HepG2 (cell line): Measurements from ENCODE around the gene AFDN. TPM values are rescaled to one million over a fixed set of nuclear protein-coding genes. Genes with fewer than 3 reads are reported as not detected.

ENCODE experiments used
- CEBPG ChIP-seq: IDR thresholded peaks from 2 replicates; pipeline ENCODE4 v1.6.1; 2016
- NFKB2 ChIP-seq: sonication (generic); formaldehyde crosslinking; IDR thresholded peaks from 2 replicates; pipeline ENCODE4 v1.4.0; 2020; ENCODE audit warnings: missing genetic modification reagents, borderline replicate concordance
- PHF5A ChIP-seq: IDR thresholded peaks from one replicate; pipeline ENCODE4 v1.6.1; 2018; ENCODE audit warnings: low read depth, missing genetic modification reagents; ENCODE audit not compliant: unreplicated experiment
- RBM39 ChIP-seq: fragments of 200-400 bp; formaldehyde crosslinking; IDR thresholded peaks from one replicate; pipeline ENCODE4 v1.6.1; 2018; ENCODE audit warnings: antibody characterized with exemption, mild to moderate bottlenecking, low read depth, low read length; ENCODE audit not compliant: poor library complexity, severe bottlenecking
- REXO4 ChIP-seq: sonication (generic); formaldehyde crosslinking; IDR thresholded peaks from 2 replicates; pipeline ENCODE4 v1.8.0; 2022; ENCODE audit warnings: missing genetic modification reagents, mild to moderate bottlenecking, borderline replicate concordance
- SNRNP70 ChIP-seq: fragments of 200-400 bp; formaldehyde crosslinking; IDR thresholded peaks from 2 replicates; pipeline ENCODE4 v1.6.1; 2017; ENCODE audit warnings: mild to moderate bottlenecking, low read depth, low read length, moderate library complexity
- ZFP1 ChIP-seq: IDR thresholded peaks from 2 replicates; pipeline ENCODE4 v1.6.1; 2016
- ZFP36L1 ChIP-seq: sonication (generic); formaldehyde crosslinking; IDR thresholded peaks from 2 replicates; pipeline ENCODE4 v1.8.0; 2022; ENCODE audit warnings: mild to moderate bottlenecking, missing genetic modification reagents, moderate library complexity
- ZKSCAN5 ChIP-seq: sonication (generic); formaldehyde crosslinking; IDR thresholded peaks from 2 replicates; pipeline ENCODE4 v1.5.1; 2020; ENCODE audit warnings: mild to moderate bottlenecking, missing genetic modification reagents
- ZNF17 ChIP-seq: sonication (generic); formaldehyde crosslinking; IDR thresholded peaks from 2 replicates; pipeline ENCODE4 v1.5.0; 2020; ENCODE audit warnings: mild to moderate bottlenecking, missing genetic modification reagents
- ZNF225 ChIP-seq: sonication (generic); formaldehyde crosslinking; IDR thresholded peaks from 2 replicates; pipeline ENCODE4 v1.4.0; 2020; ENCODE audit warnings: mild to moderate bottlenecking, missing genetic modification reagents
- ZNF660 ChIP-seq: sonication (generic); formaldehyde crosslinking; IDR thresholded peaks from 2 replicates; pipeline ENCODE4 v1.5.1; 2020; ENCODE audit warnings: mild to moderate bottlenecking, low read depth, missing genetic modification reagents, borderline replicate concordance
- ZSCAN25 ChIP-seq: sonication (generic); formaldehyde crosslinking; IDR thresholded peaks from 2 replicates; pipeline ENCODE4 v1.8.0; 2022; ENCODE audit warnings: mild to moderate bottlenecking, missing genetic modification reagents
- ZSCAN30 ChIP-seq: sonication (generic); formaldehyde crosslinking; IDR thresholded peaks from 2 replicates; pipeline ENCODE4 v1.5.0; 2020; ENCODE audit warnings: mild to moderate bottlenecking, missing genetic modification reagents
- polyA plus RNA-seq, 8 experiments: library from polyadenylated mRNA; depleted of rRNA in 3 of 8; stranded (reverse) in 7 of 8; unstranded in 1 of 8; fragments of >200 nt; fragmentation: Illumina TruSeq in 4 of 8; extraction: Trizol in 4 of 8; gene quantifications; 2 replicates each; pipeline versions ENCODE4 v1.2.1 to v1.2.3, GENCODE V29; 2011 to 2016; ENCODE audit warnings: low read depth in 4 of 8, missing spikeins in 1 of 8, mixed read lengths in 1 of 8; ENCODE audit not compliant: insufficient read depth in 1 of 8
- total RNA-seq, 5 experiments: library from RNA; depleted of rRNA; stranded (reverse); fragments of >200 nt; fragmentation: Illumina TruSeq; extraction: Trizol; gene quantifications; 2 replicates each; pipeline ENCODE4 v1.2.3, GENCODE V29; 2016; ENCODE audit warnings: low read depth in 1 of 5
- TF ChIP-seq, protein P1 (sequence below): IDR thresholded peaks from 2 replicates; pipeline ENCODE4 v1.6.1; 2016; ENCODE audit warnings: control low read depth
- TF ChIP-seq, protein P2 (sequence below): sonication (generic); formaldehyde crosslinking; IDR thresholded peaks from 2 replicates; pipeline ENCODE4 v1.4.0; 2020; ENCODE audit warnings: mild to moderate bottlenecking, missing genetic modification reagents
- TF ChIP-seq, protein P3 (sequence below): IDR thresholded peaks from 2 replicates; pipeline ENCODE4 v1.6.1; 2016; ENCODE audit warnings: low read depth, control low read depth
- TF ChIP-seq, protein P4 (sequence below): sonication (generic); formaldehyde crosslinking; IDR thresholded peaks from 2 replicates; pipeline ENCODE4 v1.4.0; 2020; ENCODE audit warnings: mild to moderate bottlenecking, missing genetic modification reagents, borderline replicate concordance

The AFDN gene
- total and polyA plus RNA-seq, 2 of the 13 experiments (the other 11 are each of a cell fraction or from before 2014, with no cell fraction given): 136 to 151 TPM

DNA sequence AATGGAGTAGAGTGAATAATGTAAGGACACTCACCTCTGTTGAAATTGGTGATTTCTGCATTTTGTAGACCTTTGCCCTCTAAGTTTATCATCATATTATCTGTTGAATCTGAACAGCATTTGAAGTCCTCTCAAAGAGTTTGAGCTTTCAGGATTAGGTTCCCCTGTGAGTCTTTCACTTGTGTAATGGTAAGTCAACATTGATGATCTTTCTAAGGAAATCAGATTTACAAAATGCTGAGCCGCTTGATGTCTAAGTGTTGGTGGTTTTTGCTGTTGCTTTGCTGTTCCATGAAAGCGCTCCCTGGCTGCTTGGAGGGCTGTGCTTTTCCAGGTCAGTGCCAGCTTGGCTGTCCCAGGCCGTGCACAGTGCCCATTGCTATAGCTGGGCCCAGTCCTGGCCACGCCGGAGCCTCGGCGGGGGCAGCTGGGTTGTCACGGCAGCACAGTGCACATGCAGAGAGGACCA is 136.9 kb downstream of the AFDN start (continued):
- TF ChIP-seq SNRNP70 (no peak), ZNF17 (CRISPR knock-in tag) (no peak), ZSCAN25 (CRISPR knock-in tag) (no peak), ZFP1 (peak; percentile 70; the same call in 1 of the 2 replicates), CEBPG (CRISPR knock-in tag) (peak; percentile 84), ZNF225 (CRISPR knock-in tag) (no peak), ZFP36L1 (CRISPR knock-in tag) (peak; percentile 64; the same call in 1 of the 2 replicates), RBM39 (no peak), REXO4 (CRISPR knock-in tag) (no peak), ZKSCAN5 (CRISPR knock-in tag) (peak; percentile 64; the same call in 1 of the 2 replicates), NFKB2 (no peak; the same call in 1 of the 2 replicates), ZNF660 (no peak), ZSCAN30 (CRISPR knock-in tag) (no peak), PHF5A (CRISPR knock-in tag) (peak; percentile 50)
- TF ChIP-seq, protein P1, sequence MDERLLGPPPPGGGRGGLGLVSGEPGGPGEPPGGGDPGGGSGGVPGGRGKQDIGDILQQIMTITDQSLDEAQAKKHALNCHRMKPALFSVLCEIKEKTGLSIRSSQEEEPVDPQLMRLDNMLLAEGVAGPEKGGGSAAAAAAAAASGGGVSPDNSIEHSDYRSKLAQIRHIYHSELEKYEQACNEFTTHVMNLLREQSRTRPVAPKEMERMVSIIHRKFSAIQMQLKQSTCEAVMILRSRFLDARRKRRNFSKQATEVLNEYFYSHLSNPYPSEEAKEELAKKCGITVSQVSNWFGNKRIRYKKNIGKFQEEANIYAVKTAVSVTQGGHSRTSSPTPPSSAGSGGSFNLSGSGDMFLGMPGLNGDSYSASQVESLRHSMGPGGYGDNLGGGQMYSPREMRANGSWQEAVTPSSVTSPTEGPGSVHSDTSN (CRISPR knock-in tag): no peak
- TF ChIP-seq, protein P2, sequence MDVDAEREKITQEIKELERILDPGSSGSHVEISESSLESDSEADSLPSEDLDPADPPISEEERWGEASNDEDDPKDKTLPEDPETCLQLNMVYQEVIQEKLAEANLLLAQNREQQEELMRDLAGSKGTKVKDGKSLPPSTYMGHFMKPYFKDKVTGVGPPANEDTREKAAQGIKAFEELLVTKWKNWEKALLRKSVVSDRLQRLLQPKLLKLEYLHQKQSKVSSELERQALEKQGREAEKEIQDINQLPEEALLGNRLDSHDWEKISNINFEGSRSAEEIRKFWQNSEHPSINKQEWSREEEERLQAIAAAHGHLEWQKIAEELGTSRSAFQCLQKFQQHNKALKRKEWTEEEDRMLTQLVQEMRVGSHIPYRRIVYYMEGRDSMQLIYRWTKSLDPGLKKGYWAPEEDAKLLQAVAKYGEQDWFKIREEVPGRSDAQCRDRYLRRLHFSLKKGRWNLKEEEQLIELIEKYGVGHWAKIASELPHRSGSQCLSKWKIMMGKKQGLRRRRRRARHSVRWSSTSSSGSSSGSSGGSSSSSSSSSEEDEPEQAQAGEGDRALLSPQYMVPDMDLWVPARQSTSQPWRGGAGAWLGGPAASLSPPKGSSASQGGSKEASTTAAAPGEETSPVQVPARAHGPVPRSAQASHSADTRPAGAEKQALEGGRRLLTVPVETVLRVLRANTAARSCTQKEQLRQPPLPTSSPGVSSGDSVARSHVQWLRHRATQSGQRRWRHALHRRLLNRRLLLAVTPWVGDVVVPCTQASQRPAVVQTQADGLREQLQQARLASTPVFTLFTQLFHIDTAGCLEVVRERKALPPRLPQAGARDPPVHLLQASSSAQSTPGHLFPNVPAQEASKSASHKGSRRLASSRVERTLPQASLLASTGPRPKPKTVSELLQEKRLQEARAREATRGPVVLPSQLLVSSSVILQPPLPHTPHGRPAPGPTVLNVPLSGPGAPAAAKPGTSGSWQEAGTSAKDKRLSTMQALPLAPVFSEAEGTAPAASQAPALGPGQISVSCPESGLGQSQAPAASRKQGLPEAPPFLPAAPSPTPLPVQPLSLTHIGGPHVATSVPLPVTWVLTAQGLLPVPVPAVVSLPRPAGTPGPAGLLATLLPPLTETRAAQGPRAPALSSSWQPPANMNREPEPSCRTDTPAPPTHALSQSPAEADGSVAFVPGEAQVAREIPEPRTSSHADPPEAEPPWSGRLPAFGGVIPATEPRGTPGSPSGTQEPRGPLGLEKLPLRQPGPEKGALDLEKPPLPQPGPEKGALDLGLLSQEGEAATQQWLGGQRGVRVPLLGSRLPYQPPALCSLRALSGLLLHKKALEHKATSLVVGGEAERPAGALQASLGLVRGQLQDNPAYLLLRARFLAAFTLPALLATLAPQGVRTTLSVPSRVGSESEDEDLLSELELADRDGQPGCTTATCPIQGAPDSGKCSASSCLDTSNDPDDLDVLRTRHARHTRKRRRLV (CRISPR knock-in tag): no peak
- TF ChIP-seq, protein P3, sequence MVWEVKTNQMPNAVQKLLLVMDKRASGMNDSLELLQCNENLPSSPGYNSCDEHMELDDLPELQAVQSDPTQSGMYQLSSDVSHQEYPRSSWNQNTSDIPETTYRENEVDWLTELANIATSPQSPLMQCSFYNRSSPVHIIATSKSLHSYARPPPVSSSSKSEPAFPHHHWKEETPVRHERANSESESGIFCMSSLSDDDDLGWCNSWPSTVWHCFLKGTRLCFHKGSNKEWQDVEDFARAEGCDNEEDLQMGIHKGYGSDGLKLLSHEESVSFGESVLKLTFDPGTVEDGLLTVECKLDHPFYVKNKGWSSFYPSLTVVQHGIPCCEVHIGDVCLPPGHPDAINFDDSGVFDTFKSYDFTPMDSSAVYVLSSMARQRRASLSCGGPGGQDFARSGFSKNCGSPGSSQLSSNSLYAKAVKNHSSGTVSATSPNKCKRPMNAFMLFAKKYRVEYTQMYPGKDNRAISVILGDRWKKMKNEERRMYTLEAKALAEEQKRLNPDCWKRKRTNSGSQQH: no peak
- TF ChIP-seq, protein P4, sequence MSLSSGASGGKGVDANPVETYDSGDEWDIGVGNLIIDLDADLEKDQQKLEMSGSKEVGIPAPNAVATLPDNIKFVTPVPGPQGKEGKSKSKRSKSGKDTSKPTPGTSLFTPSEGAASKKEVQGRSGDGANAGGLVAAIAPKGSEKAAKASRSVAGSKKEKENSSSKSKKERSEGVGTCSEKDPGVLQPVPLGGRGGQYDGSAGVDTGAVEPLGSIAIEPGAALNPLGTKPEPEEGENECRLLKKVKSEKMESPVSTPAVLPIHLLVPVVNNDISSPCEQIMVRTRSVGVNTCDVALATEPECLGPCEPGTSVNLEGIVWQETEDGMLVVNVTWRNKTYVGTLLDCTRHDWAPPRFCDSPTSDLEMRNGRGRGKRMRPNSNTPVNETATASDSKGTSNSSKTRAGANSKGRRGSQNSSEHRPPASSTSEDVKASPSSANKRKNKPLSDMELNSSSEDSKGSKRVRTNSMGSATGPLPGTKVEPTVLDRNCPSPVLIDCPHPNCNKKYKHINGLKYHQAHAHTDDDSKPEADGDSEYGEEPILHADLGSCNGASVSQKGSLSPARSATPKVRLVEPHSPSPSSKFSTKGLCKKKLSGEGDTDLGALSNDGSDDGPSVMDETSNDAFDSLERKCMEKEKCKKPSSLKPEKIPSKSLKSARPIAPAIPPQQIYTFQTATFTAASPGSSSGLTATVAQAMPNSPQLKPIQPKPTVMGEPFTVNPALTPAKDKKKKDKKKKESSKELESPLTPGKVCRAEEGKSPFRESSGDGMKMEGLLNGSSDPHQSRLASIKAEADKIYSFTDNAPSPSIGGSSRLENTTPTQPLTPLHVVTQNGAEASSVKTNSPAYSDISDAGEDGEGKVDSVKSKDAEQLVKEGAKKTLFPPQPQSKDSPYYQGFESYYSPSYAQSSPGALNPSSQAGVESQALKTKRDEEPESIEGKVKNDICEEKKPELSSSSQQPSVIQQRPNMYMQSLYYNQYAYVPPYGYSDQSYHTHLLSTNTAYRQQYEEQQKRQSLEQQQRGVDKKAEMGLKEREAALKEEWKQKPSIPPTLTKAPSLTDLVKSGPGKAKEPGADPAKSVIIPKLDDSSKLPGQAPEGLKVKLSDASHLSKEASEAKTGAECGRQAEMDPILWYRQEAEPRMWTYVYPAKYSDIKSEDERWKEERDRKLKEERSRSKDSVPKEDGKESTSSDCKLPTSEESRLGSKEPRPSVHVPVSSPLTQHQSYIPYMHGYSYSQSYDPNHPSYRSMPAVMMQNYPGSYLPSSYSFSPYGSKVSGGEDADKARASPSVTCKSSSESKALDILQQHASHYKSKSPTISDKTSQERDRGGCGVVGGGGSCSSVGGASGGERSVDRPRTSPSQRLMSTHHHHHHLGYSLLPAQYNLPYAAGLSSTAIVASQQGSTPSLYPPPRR: peak; percentile 90
